HG03432 (cell line): Measurements from ENCODE around the gene FAM9A.
"Not testable (repeated sequence)": the region's sequence is repeated elsewhere in the genome, so short reads cannot be mapped to it uniquely, and the experiment has no call there.

ENCODE experiments used
- ATAC-seq: cut with Tn5 transposase; IDR thresholded peaks from one replicate; pipeline ENCODE4 v1.9.1; 2021; ENCODE audit warnings: mild to moderate bottlenecking, moderate library complexity; ENCODE audit not compliant: unreplicated experiment

Gene FAM9A

DNA sequence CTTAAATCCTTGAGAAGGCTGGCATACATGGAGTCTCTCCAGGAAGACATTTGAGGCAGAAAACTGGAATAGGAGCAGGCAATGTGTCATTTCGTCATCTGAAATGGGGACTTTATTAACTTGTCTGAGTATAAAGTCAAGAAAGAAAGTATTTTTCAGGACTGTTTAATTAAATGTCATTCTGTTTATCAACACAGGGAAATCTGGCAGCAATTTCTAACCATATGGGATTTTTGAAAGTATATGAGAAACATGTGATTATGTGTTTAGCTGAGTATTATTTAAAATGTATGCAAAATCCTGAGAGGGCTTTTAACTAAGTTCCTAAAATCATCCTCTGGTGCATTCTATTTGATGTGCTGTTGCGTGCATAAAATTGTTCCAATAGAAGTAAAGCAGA is 3.9 kb upstream of the FAM9A start:
- no peak for ATAC-seq

GRCh38 chrX:8803326-8803725 is 2.1 kb upstream of the FAM9A start:
- no peak for ATAC-seq

DNA sequence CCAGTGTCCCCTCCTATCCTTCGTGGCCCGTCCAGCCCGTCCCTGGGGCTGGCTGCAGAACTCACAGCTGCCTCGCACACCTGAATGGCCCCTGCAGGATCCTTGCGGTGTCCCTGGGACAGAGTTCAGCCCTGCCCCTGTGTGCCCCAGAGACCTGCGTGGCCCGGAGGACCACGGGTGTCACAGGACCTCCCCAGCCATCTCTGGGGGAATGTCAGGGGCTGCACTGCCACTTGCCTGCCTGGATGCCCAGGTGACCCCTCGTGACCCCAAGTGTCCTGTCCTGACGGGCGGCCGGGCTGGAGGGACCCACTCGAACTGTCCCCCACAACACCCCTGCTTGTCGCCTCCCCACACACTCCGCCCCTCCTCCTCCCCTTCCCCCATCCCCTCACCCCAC is 832 bp downstream of the FAM9A start:
- ATAC-seq: not testable (repeated sequence)

DNA sequence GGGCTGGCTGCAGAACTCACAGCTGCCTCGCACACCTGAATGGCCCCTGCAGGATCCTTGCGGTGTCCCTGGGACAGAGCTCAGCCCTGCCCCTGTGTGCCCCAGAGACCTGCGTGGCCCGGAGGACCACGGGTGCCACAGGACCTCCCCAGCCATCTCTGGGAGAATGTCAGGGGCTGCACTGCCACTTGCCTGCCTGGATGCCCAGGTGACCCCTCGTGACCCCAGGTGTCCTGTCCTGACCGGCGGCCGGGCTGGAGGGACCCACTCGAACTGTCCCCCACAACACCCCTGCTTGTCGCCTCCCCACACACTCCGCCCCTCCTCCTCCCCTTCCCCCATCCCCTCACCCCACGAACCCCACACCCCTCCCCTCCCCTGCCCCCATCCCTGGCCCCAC is 1.9 kb downstream of the FAM9A start:
- not testable (repeated sequence) for ATAC-seq

DNA sequence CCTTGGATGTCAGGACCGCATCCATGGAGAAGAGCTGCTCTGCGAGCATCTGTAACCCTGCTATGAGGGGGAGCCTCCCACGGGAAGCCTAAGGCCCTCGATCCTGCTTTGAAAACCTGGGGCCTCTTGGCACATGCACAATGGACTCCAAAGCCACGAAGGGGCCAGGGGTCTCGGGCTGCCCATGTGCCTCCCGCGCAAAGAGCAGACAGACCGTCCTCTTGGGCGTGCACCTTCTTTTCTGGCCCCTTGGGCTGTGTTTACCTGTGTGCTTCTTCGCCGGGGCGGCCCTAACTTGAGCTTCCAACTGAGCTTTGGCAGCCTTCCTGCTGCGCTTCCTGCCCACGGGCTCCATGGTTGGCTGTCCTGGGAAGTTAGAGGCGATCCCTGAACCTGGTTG is 2.5 kb downstream of the FAM9A start:
- not testable (repeated sequence) for ATAC-seq

GRCh38 chrX:8787119-8787518 is 14.1 kb downstream of the FAM9A start:
- ATAC-seq: not testable (repeated sequence)

DNA sequence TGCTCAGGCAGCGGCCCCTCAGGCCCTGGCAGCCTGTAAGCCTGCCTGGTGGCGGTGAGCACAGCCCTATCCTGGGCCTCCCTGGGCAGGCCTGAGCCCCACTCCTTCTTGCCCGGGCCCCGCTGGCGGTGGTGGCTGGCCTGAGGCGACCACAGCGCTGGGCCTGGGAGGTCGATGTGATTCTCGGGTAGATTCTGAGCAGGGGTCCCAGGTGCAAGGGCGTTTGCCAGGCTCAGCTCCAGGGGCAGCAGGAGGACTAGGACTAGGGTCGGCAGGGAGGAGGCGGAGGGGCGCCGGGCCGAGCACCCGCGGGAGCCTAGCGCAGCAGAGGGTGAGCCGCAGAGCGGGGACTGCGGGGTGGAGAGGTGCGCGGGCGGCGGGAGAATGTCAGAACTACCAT is 17.0 kb downstream of the FAM9A start:
- ATAC-seq: no peak

- no peak for ATAC-seq
Observed at GRCh38 chrX:8783714-8784098, 17.5 kb downstream of the FAM9A start.

- no peak for ATAC-seq
Observed at GRCh38 chrX:8783097-8783713, 18.0 kb downstream of the FAM9A start.

- ATAC-seq: no peak
Observed at GRCh38 chrX:8782595-8782994, 18.6 kb downstream of the FAM9A start.

GRCh38 chrX:8781921-8782320 is 19.3 kb downstream of the FAM9A start:
- not testable (repeated sequence) for ATAC-seq

- ATAC-seq: no peak
Observed at GRCh38 chrX:8773117-8773516, 28.1 kb downstream of the FAM9A start.

DNA sequence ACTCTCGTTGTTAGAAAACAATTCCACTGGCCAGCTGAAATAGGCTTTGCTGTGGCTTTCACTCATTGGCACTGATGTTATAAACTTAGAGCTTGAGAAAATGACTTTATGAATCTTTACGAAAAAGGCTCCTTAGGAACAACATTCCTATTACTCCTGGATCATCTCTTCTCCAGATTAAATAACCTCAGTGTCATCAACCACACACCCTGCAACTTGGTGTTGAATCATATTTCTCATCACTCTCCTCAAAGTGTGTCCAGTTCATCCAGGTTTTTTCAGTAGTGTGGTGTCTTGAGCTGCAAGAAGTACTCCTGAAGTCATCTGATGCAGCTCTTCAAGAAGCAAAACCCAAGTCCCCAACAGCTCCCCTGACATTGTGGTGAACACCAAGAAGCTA is 41.2 kb downstream of the FAM9A start:
- ATAC-seq: no peak

- not testable (repeated sequence) for ATAC-seq
Observed at GRCh38 chrX:8758706-8759105, 42.5 kb downstream of the FAM9A start.

DNA sequence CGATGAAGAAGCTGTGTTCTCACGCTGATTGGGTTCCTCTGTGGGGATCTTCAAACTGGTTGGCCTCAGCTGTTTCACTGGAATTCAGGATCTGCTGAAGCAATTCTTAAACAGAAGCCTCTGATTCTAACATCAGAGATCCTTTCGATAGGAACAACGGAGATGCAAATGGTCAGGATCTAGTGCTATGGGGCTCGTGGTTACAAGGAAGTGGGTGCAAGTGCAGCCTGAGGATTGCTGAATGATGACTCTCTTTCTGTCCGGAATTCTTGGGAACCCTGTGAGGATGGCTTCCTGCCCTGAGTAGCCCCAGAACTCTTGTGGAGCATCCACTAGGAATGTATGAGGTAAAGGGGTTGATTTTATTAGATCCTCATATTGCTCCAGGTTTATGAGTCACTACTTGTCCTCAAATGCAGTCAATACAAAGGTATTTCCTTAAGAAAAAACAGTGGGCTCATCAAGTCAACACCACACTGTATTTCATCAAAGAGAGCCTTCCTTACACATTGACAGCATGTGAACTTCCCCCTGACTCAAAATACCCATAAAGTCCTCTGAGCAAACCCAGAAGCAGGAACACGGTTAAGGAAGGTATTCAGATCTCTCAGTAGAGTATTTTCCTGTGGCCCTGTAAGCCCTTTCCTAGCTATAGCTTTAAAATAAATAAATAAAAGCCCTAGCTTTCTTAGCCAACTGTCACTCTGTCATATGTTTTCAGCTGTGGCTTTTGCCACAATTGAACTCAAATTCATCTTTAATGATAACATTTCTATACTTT is 43.4 kb downstream of the FAM9A start:
- not testable (repeated sequence) for ATAC-seq

- ATAC-seq: no peak
Observed at GRCh38 chrX:8755813-8756212, 45.4 kb downstream of the FAM9A start.

DNA sequence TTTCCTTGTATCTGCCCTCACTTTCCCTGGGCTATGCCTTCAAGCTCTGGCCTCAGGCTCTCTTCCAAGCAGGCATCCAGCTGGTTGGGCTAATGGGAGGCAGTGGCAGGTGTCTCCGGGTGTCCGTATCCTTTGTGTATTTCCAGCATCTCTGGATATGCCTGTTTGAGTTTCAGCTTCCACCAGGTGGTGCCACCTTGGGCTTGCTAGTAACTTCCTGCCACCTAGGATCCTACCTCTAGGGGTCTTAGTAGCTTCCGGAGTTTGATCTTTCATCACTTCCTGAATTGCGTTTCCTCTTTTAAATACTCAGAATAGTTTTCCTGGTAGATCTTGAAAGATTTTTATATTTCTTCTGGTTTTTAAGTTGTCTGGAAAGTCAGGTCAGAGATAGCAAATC is 46.1 kb downstream of the FAM9A start:
- ATAC-seq: no peak

- ATAC-seq: no peak
Observed at GRCh38 chrX:8749697-8750096, 51.5 kb downstream of the FAM9A start.

DNA sequence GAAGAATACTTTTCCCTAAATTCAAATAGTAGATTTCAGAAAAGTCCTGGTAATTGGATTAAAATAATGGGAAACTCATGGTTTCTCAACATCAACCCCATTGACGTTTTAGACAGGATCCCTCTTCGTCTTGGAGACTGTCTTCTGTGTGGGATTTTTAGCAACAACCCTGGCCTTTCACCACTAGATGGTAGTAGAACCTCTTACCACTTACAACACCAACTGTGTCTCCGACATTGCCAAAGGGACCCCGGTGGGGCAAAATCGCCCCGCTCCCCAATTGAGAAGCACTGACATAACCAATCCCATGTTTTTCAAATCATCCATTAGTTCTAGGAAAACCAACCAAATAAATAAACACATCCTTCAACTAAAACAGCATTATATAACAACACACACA is 52.3 kb downstream of the FAM9A start:
- ATAC-seq: no peak

DNA sequence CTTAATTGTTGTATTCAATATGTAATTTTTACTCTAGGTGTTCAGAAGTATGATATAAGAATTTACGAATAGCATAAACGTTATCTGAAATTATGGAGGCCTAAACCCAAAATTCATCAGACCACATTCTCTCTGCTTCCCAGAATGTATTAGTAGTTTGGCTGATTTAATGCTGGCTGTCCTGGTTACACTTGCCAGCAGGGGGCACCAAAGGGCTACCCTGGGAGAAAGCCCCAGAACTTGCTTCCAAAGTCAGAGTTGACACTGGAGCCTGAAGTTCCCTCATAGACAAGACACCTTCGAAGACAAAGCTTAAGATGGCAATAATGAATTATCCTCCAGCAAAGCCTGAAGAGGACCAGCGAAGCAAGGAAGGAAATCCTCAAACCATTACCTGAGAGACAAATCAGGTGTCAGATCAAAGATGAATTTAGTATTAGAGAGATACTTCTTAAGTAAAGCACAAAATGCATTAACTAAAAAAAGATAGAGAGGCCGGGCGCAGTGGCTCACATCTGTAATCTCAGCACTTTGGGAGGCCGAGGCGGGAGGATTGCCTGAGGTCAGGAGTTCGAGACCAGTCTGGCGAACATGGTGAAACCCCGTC is 58.0 kb downstream of the FAM9A start:
- ATAC-seq: peak; percentile 57

GRCh38 chrX:8741981-8742380 is 59.2 kb downstream of the FAM9A start:
- no peak for ATAC-seq
